OCI-LY3 (cell line): ENCODE results near the gene DNMT3A.

Experiments used
- CTCF ChIP-seq: fragments of 200-600, 300-600 bp; sonication (generic); IDR thresholded peaks from 2 replicates; pipeline ENCODE4 v1.5.1; 2014; ENCODE audit warnings: antibody characterized with exemption, low read length, low read depth
- EZH2phosphoT487 ChIP-seq: fragments of 200-600 bp; shearing (Covaris generic); IDR thresholded peaks from 2 replicates; pipeline ENCODE4 v1.6.1; 2018; ENCODE audit warnings: antibody characterized with exemption, mixed run types, low read depth

DNA sequence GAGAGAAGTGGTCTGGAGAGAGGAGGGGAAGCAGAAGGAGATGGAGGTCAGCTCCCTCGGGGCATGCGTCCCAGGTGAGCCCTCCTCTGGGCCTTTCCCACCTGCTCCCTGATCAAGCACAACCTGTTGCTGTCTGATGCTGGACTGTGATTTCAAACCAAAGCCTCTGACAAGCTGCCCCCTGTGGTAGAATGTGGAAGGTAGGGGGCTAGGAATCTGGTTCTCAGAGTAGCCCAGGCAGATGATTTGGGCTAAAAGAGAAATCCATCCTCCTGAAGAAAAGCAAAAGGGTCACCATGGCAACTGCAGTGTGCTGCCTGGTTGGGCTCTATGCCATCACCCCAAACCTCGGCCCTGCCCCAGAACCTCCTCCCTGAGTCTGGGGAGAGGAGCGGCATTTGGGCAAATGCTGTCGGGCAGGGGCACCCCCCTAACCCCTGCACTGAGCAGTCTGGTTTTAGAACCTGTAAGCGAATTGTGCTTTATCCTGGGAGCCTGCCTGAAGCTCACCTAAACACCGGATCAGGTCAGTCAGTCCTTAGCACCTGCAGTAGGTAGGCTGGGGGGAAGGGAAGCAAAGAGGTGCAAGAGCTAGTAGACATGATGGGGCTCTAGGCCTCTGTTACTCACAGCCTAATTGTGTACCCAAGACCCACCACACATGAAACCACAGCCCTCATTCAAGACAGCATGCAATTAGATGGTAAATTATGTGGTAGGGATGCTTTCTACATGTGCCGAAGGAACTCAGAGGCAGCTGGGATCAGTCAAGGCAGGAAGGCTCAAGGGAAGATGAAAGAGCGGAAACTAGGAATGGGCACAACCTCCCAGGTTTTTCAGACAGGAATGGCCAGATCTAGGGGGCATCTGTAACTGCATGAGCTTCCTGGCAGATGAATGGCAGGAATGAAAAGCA, 83.5 kb downstream of the DNMT3A start:
- no peak for TF ChIP-seq CTCF
- TF ChIP-seq EZH2phosphoT487: no peak
